ENCODE results near the gene DST. TPM values are rescaled to one million over a fixed set of nuclear protein-coding genes. Genes with fewer than 3 reads are reported as not detected.
"Not testable (repeated sequence)": the region's sequence is repeated elsewhere in the genome, so short reads cannot be mapped to it uniquely, and the experiment has no call there.

DST gene
- total RNA-seq, 1 donor from 2014 or later, result 151 TPM

DNA sequence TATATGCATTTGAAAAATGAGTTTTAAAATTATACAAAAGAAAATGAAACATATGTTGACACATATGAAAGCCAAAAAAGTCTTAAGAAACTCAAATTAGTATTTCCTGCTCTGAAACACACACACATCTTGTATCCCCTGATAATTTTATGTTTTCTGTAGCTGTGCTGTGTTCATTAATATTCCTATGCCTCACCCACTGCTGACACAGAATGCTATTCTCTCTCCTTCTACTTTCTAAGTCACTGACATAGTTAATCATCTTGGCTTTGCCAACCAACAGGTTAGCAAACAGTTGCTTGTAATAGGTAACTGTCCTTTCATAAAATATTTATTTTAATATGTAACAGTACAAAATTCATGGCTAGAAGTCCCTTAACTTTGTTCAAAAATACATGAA is 140.7 kb downstream of the DST start:
- DNase-seq (ENCODE audit: low spot score, unreplicated experiment), result no peak
- Mint-ChIP-seq H3K27ac (no peak overlapping the region), H3K9me3 (ENCODE audit: low read depth) (no peaks in the 10 kb centered on the region), H3K27me3 (no peaks in the 10 kb centered on the region), H3K4me3 (ENCODE audit: low read depth) (no peak overlapping the region), H3K4me1 (ENCODE audit: low read depth) (peaks cover 1% of the 10 kb centered on the region), H3K36me3 (ENCODE audit: insufficient read depth) (peaks cover 21% of the 10 kb centered on the region)
- TF ChIP-seq CTCF (IDR thresholded peaks at IDR 0.05; ENCODE audit: unreplicated experiment), result no peak

DNA sequence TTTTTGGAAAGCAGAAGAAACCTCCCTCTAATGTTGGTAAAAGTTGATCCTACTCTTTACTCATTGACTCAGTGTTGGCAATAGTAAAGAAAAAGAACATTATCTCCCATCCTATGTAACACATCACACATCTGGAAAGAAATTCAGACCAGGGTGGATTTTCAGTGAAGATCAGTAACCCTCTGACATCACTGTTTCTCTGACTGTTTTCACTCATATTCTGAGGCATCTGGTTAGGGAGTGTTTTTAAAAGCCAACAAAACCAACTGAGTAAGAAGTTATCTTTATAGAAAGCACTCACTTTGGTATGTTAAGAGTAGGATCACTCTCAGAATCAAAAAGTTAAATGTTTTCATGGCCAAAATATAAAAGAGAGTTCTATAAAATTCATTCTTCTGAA is 143.6 kb downstream of the DST start:
- peaks cover 20% of the 10 kb centered on the region for H3K36me3 Mint-ChIP-seq (ENCODE audit: insufficient read depth)
- peaks cover 1% of the 10 kb centered on the region for H3K4me1 Mint-ChIP-seq (ENCODE audit: low read depth)
- H3K4me3 Mint-ChIP-seq (ENCODE audit: low read depth), result no peak overlapping the region
- no peak for DNase-seq (ENCODE audit: low spot score, unreplicated experiment)
- no peak overlapping the region for H3K27ac Mint-ChIP-seq
- no peak for TF ChIP-seq CTCF (IDR thresholded peaks at IDR 0.05; ENCODE audit: unreplicated experiment)
- H3K9me3 Mint-ChIP-seq (ENCODE audit: low read depth), result no peaks in the 10 kb centered on the region
- H3K27me3 Mint-ChIP-seq, result no peaks in the 10 kb centered on the region

- no peak overlapping the region for H3K4me3 Mint-ChIP-seq (ENCODE audit: low read depth)
- no peaks in the 10 kb centered on the region for H3K4me1 Mint-ChIP-seq (ENCODE audit: low read depth)
- no peaks in the 10 kb centered on the region for H3K9me3 Mint-ChIP-seq (ENCODE audit: low read depth)
- no peaks in the 10 kb centered on the region for H3K27me3 Mint-ChIP-seq
- DNase-seq (ENCODE audit: low spot score, unreplicated experiment), result no peak
- H3K27ac Mint-ChIP-seq, result no peak overlapping the region
- no peak for TF ChIP-seq CTCF (IDR thresholded peaks at IDR 0.05; ENCODE audit: unreplicated experiment)
- peaks cover 26% of the 10 kb centered on the region for H3K36me3 Mint-ChIP-seq (ENCODE audit: insufficient read depth)
These were observed 145.0 kb downstream of the DST start for GRCh38 chr6:56497691-56498090.

- no peak for DNase-seq (ENCODE audit: low spot score, unreplicated experiment)
- TF ChIP-seq CTCF (IDR thresholded peaks at IDR 0.05; ENCODE audit: unreplicated experiment), result no peak
- H3K9me3 Mint-ChIP-seq (ENCODE audit: low read depth), result no peaks in the 10 kb centered on the region
- no peaks in the 10 kb centered on the region for H3K4me1 Mint-ChIP-seq (ENCODE audit: low read depth)
- no peak overlapping the region for H3K4me3 Mint-ChIP-seq (ENCODE audit: low read depth)
- H3K36me3 Mint-ChIP-seq (ENCODE audit: insufficient read depth), result peaks cover 31% of the 10 kb centered on the region
- H3K27ac Mint-ChIP-seq, result no peak overlapping the region
- H3K27me3 Mint-ChIP-seq, result no peaks in the 10 kb centered on the region
These were observed 145.4 kb downstream of the DST start for GRCh38 chr6:56497240-56497639.

GRCh38 chr6:56496650-56497049 is 146.0 kb downstream of the DST start:
- not testable (repeated sequence) for H3K9me3 Mint-ChIP-seq (ENCODE audit: low read depth); H3K27me3 Mint-ChIP-seq; H3K4me3 Mint-ChIP-seq (ENCODE audit: low read depth); H3K4me1 Mint-ChIP-seq (ENCODE audit: low read depth); H3K27ac Mint-ChIP-seq; DNase-seq (ENCODE audit: low spot score, unreplicated experiment)
- H3K36me3 Mint-ChIP-seq (ENCODE audit: insufficient read depth), result peaks cover 37% of the 10 kb centered on the region

GRCh38 chr6:56495654-56496053 is 147.0 kb downstream of the DST start:
- no peak for DNase-seq (ENCODE audit: low spot score, unreplicated experiment)
- no peak overlapping the region for H3K27ac Mint-ChIP-seq
- no peak for TF ChIP-seq CTCF (IDR thresholded peaks at IDR 0.05; ENCODE audit: unreplicated experiment)
- H3K9me3 Mint-ChIP-seq (ENCODE audit: low read depth), result no peaks in the 10 kb centered on the region
- peaks cover 6% of the 10 kb centered on the region for H3K4me1 Mint-ChIP-seq (ENCODE audit: low read depth)
- no peak overlapping the region for H3K4me3 Mint-ChIP-seq (ENCODE audit: low read depth)
- H3K27me3 Mint-ChIP-seq, result no peaks in the 10 kb centered on the region
- peaks cover 42% of the 10 kb centered on the region for H3K36me3 Mint-ChIP-seq (ENCODE audit: insufficient read depth)

All from progenitor cell of endocrine pancreas (in vitro differentiated cells).